ENCODE data around the gene DNAH8.

- TF ChIP-seq, protein P1, sequence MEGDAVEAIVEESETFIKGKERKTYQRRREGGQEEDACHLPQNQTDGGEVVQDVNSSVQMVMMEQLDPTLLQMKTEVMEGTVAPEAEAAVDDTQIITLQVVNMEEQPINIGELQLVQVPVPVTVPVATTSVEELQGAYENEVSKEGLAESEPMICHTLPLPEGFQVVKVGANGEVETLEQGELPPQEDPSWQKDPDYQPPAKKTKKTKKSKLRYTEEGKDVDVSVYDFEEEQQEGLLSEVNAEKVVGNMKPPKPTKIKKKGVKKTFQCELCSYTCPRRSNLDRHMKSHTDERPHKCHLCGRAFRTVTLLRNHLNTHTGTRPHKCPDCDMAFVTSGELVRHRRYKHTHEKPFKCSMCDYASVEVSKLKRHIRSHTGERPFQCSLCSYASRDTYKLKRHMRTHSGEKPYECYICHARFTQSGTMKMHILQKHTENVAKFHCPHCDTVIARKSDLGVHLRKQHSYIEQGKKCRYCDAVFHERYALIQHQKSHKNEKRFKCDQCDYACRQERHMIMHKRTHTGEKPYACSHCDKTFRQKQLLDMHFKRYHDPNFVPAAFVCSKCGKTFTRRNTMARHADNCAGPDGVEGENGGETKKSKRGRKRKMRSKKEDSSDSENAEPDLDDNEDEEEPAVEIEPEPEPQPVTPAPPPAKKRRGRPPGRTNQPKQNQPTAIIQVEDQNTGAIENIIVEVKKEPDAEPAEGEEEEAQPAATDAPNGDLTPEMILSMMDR (IDR thresholded peaks at IDR 0.05), result no peak
- TF ChIP-seq EP300 (IDR thresholded peaks at IDR 0.05), result no peak
- TF ChIP-seq POLR2AphosphoS5 (IDR thresholded peaks at IDR 0.05), result no peak
Observed at GRCh38 chr6:38725414-38726183, 10.5 kb downstream of the DNAH8 start.

All from esophagus muscularis mucosa (tissue), 4 donors.